Fibroblast of lung (primary cell): ENCODE data around the gene CABLES1. TPM values are rescaled to one million over a fixed set of nuclear protein-coding genes. Genes with fewer than 3 reads are reported as not detected.
A peak's percentile ranks its signal among the peaks of the same experiment; 100 is the strongest.

Experiments used
- DNase-seq, 2 donors: peaks; one replicate each; pipeline versions ENCODE4 v3.0.0 to v3.0.0-alpha.2; 2010; ENCODE audit warnings: low read depth in 2 of 2
- H2AFZ ChIP-seq: 2 replicates; pipeline ENCODE4 v1.5.1; 2012; ENCODE audit warnings: low read length, control low read depth, inconsistent platforms
- H3K27ac ChIP-seq: 2 replicates; pipeline ENCODE4 v1.5.1; 2011; ENCODE audit warnings: low read length, control low read depth; ENCODE audit not compliant: insufficient read depth
- H3K27me3 ChIP-seq: 2 replicates; pipeline ENCODE4 v1.5.1; 2011; ENCODE audit warnings: mild to moderate bottlenecking, low read length; ENCODE audit not compliant: control insufficient read depth, insufficient read depth
- H3K36me3 ChIP-seq: 2 replicates; pipeline ENCODE4 v1.5.1; 2011; ENCODE audit warnings: low read length; ENCODE audit not compliant: control insufficient read depth, insufficient read depth
- H3K4me1 ChIP-seq: 2 replicates; pipeline ENCODE4 v1.5.1; 2011; ENCODE audit warnings: low read length; ENCODE audit not compliant: control insufficient read depth, insufficient read depth; ENCODE audit errors: extremely low read depth
- H3K4me2 ChIP-seq: 2 replicates; pipeline ENCODE4 v1.5.1; 2011; ENCODE audit warnings: low read length, control low read depth; ENCODE audit not compliant: insufficient read depth; ENCODE audit errors: extremely low read depth
- H3K4me3 ChIP-seq, 4 experiments: fragments of 200-600 bp in 1 of 4; sonication (generic) in 1 of 4; replicated peaks in 1 of 4; 2 replicates each; pipeline ENCODE4 v1.5.1; 2011 to 2016; ENCODE audit warnings: low read length in 4 of 4, low read depth in 3 of 4, mild to moderate bottlenecking in 3 of 4, control low read depth in 2 of 4, inconsistent platforms in 1 of 4, mixed read lengths in 1 of 4; ENCODE audit not compliant: insufficient read depth in 1 of 4; ENCODE audit errors: control extremely low read depth in 1 of 4
- H3K79me2 ChIP-seq: 2 replicates; pipeline ENCODE4 v1.5.1; 2012; ENCODE audit warnings: mild to moderate bottlenecking, low read length, inconsistent platforms; ENCODE audit not compliant: control insufficient read depth, insufficient read depth
- H3K9ac ChIP-seq: 2 replicates; pipeline ENCODE4 v1.5.1; 2011; ENCODE audit warnings: mild to moderate bottlenecking, low read length, control low read depth; ENCODE audit not compliant: insufficient read depth
- H3K9me3 ChIP-seq: 2 replicates; pipeline ENCODE4 v1.5.1; 2012; ENCODE audit warnings: low read depth, low read length; ENCODE audit not compliant: control insufficient read depth, insufficient read depth
- H4K20me1 ChIP-seq: 2 replicates; pipeline ENCODE4 v1.5.1; 2011; ENCODE audit warnings: low read length; ENCODE audit not compliant: control insufficient read depth, insufficient read depth; ENCODE audit errors: extremely low read depth
- EZH2 ChIP-seq: IDR thresholded peaks from 2 replicates; pipeline ENCODE4 v1.5.1; 2012; ENCODE audit warnings: low read length, control low read depth, mild to moderate bottlenecking; ENCODE audit errors: missing control alignments
- polyA plus RNA-seq, 2 donors: library from polyadenylated mRNA; depleted of rRNA in 1 of 2; stranded (reverse) in 1 of 2; unstranded in 1 of 2; fragments of >200 nt; gene quantifications; 2 replicates each; pipeline ENCODE4 v1.2.1, GENCODE V29; 2011 to 2012; ENCODE audit warnings: missing spikeins in 1 of 2
- total RNA-seq: library from RNA; depleted of rRNA; stranded (reverse); fragments of >200 nt; gene quantifications from 2 replicates; pipeline ENCODE4 v1.2.1, GENCODE V29; 2014
- TF ChIP-seq, protein P1 (sequence below), 2 donors: IDR thresholded peaks in 1 of 2; conservative IDR thresholded peaks in 1 of 2; 1 replicate in 1 of 2; 2 replicates in 1 of 2; pipeline ENCODE4 v1.5.1; 2011 to 2012; ENCODE audit warnings: low read length in 2 of 2, control low read depth in 1 of 2, inconsistent platforms in 1 of 2, low read depth in 1 of 2, mild to moderate bottlenecking in 1 of 2

The CABLES1 gene
- total and polyA plus RNA-seq, 2 donors (not counting 1 experiment from before 2014, with no cell fraction given): 5.1 to 11.4 TPM

DNA sequence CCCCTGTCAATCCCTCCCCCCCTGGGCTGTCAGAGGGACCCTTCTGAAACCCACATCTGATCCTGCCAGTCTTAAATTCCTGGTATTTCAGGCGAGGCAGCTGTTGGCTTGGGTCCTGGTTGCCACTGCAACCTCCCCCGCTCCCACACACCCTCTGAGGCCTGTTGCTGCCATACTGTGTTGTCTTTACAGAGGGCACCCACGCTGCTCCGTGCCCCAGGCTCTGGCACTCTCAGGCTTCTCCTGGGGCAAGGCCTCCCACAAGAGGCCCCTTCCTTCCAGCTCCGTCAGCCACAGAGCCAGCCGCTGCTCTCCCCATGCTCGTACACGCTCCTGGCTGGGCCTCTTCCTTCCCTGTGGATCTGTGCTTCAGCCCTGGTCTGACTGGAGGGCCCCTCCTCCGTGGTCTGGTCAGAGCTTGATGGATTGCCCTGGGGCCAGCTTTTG lies 8.6 kb downstream of the CABLES1 start:
- Histone ChIP-seq H2AFZ (no peak overlapping the region), H3K4me3 (no peak overlapping the region), H3K36me3 (no peaks in the 10 kb centered on the region), H3K4me1 (peaks cover 6% of the 10 kb centered on the region), H3K9ac (no peak overlapping the region), H4K20me1 (no peaks in the 10 kb centered on the region), H3K79me2 (no peaks in the 10 kb centered on the region), H3K9me3 (no peaks in the 10 kb centered on the region), H3K27me3 (no peaks in the 10 kb centered on the region), H3K27ac (no peak overlapping the region), H3K4me2 (peak overlapping the region; percentile 19)
- DNase-seq: peak; percentile 32 to 50
- TF ChIP-seq, protein P1, sequence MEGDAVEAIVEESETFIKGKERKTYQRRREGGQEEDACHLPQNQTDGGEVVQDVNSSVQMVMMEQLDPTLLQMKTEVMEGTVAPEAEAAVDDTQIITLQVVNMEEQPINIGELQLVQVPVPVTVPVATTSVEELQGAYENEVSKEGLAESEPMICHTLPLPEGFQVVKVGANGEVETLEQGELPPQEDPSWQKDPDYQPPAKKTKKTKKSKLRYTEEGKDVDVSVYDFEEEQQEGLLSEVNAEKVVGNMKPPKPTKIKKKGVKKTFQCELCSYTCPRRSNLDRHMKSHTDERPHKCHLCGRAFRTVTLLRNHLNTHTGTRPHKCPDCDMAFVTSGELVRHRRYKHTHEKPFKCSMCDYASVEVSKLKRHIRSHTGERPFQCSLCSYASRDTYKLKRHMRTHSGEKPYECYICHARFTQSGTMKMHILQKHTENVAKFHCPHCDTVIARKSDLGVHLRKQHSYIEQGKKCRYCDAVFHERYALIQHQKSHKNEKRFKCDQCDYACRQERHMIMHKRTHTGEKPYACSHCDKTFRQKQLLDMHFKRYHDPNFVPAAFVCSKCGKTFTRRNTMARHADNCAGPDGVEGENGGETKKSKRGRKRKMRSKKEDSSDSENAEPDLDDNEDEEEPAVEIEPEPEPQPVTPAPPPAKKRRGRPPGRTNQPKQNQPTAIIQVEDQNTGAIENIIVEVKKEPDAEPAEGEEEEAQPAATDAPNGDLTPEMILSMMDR (conservative IDR thresholded peaks at IDR 0.05 in 1 of 2, IDR thresholded peaks at IDR 0.05 in 1 of 2; ENCODE audit: low read depth in 1 of 2, low read length in 2 of 2): no peak
- TF ChIP-seq EZH2: no peak

DNA sequence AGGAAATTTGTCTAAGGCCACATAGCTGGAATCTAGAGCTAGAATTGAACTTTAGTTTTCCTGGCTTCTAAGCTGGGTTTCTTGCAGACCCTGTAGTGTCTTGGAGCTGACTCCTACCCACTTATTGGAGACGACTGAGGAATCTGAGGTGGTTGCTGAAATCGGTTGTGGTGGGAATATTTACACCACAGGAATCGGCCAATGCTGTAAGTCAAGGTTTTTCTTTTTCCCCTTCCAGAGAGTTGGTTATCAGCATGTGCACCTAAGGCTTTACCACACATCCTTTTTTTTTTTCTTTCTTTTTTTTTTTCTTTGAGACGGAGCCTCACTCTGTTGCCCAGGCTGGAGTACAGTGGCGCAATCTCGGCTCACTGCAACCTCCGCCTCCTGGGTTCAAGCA lies 9.4 kb downstream of the CABLES1 start:
- Histone ChIP-seq H3K9me3 (no peaks in the 10 kb centered on the region), H3K4me3 (no peak overlapping the region), H3K79me2 (no peaks in the 10 kb centered on the region), H3K4me1 (peaks cover 6% of the 10 kb centered on the region), H3K4me2 (no peak overlapping the region), H2AFZ (no peak overlapping the region), H3K36me3 (no peaks in the 10 kb centered on the region), H3K27ac (no peak overlapping the region), H4K20me1 (no peaks in the 10 kb centered on the region), H3K9ac (no peak overlapping the region), H3K27me3 (no peaks in the 10 kb centered on the region)
- no peak for DNase-seq
- TF ChIP-seq EZH2: no peak
- TF ChIP-seq, protein P1 (conservative IDR thresholded peaks at IDR 0.05 in 1 of 2, IDR thresholded peaks at IDR 0.05 in 1 of 2; ENCODE audit: low read depth in 1 of 2, low read length in 2 of 2): no peak

DNA sequence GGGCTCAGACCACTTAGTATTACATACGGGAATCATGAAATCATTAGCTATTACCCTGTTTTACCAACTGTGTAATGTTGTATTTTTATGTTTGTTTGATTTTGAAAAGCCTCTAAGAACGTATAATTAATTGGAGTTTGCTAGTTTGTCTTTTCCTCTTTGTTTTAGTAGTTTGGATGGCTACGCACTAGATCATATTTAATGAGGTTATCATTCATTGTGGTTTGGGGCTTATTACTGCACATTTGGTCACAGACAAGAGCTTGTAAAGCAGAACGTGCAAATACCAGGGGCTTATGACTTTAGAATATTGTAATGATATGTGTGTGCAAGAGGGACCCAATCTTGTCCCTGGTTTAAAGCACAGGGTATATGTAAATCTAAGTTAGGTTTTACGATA lies 10.3 kb downstream of the CABLES1 start:
- DNase-seq: no peak
- peaks cover 6% of the 10 kb centered on the region for H3K4me1 ChIP-seq
- TF ChIP-seq EZH2: no peak
- TF ChIP-seq, protein P1 (conservative IDR thresholded peaks at IDR 0.05 in 1 of 2, IDR thresholded peaks at IDR 0.05 in 1 of 2; ENCODE audit: low read depth in 1 of 2, low read length in 2 of 2): no peak
- H3K27ac ChIP-seq: no peak overlapping the region
- no peak overlapping the region for H3K4me3 ChIP-seq
- no peak overlapping the region for H3K4me2 ChIP-seq
- H3K36me3 ChIP-seq: no peaks in the 10 kb centered on the region
- no peaks in the 10 kb centered on the region for H4K20me1 ChIP-seq
- no peaks in the 10 kb centered on the region for H3K79me2 ChIP-seq
- no peaks in the 10 kb centered on the region for H3K27me3 ChIP-seq
- H3K9me3 ChIP-seq: no peaks in the 10 kb centered on the region
- no peak overlapping the region for H2AFZ ChIP-seq
- H3K9ac ChIP-seq: no peak overlapping the region
